ENCODE results near the gene TNFRSF13B. TPM values are rescaled to one million over a fixed set of nuclear protein-coding genes. Genes with fewer than 3 reads are reported as not detected.
"Not testable (repeated sequence)": the region's sequence is repeated elsewhere in the genome, so short reads cannot be mapped to it uniquely, and the experiment has no call there.

TNFRSF13B gene
- polyA plus RNA-seq, 1 donor from 2014 or later = 224 TPM

DNA sequence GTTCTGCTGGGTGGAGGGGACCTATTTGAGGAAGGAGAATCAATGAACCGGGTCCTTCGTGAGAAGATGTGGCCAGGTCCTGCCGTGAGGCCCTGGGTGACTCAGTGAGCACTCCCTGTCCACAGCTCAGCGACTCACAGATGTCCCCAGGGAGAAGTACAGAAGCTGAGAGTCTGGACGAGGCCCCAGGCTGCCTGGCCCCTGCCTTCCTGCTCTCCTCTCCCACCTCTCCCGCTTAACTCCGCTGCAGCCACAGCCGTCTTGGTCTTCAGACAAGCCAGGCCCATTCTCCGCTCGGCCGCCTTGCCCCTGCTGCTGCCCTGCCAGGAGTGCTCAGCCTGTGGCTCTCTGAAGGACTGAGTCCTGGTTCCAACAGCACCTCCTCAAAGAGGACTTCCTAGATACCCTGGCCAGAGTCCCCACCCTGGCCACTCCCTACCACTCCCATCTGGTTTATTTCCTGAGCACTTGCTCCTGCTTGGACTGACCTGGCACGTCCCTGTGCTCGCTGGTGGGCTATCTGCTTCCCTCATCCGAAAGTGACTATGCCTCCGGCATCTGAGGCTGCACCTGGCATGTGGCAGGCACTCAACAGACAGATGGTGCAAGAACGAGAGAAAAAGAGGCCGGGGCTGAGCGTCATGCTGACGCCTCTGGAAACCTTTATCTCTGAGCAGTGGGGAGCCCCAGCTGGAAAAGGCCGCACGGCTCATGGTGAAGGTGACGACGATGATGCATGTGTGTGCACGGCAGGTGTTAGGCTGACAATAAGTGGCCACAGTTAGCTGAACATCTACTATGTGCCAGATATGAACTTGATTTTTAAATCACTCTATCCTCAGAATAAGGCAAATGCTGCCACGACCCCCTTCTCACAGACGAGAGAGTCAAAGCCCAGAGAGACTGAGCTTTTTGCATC lies 9.2 kb upstream of the TNFRSF13B start:
- no peaks in the 10 kb centered on the region for H3K36me3 Mint-ChIP-seq
- peak overlapping the region; percentile 97 to 100 (median 99) for H3K27ac Mint-ChIP-seq

DNA sequence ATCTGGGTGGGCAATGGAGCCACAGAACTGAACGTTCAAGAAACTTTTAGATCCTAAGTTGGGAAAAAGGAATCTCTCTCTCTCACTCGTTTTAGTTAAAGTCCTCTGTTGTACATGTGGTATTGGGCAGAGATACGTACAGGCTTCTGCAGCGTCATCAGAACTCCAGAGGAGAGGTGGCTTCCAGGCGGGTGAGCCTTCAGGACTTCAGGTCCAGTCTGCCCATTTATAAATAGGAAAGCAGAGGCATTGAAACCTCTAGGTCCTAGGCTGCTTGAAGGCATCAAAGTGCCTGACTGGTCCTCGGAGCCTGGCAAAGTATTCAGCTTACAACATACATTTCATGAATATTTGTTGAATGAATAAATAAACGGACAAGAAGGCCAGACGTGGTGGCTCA lies 8.1 kb upstream of the TNFRSF13B start:
- H3K27ac Mint-ChIP-seq = peak overlapping the region; percentile 97 to 100 (median 99)
- H3K4me1 Mint-ChIP-seq = peaks cover 63 to 71% (median 68%) of the 10 kb centered on the region in 3 donors
- H3K4me3 Mint-ChIP-seq = peak overlapping the region; percentile 78 to 92 (median 82)
- no peaks in the 10 kb centered on the region for H3K9me3 Mint-ChIP-seq
- H3K27me3 Mint-ChIP-seq = no peaks in the 10 kb centered on the region
- no peaks in the 10 kb centered on the region for H3K36me3 Mint-ChIP-seq

More for the DNA sequence above, 9.2 kb upstream of the TNFRSF13B start:
- no peaks in the 10 kb centered on the region for H3K27me3 Mint-ChIP-seq
- H3K4me3 Mint-ChIP-seq = peak overlapping the region; percentile 78 to 92 (median 82)
- H3K4me1 Mint-ChIP-seq = peaks cover 53 to 65% (median 63%) of the 10 kb centered on the region in 3 donors
- H3K9me3 Mint-ChIP-seq = no peaks in the 10 kb centered on the region

DNA sequence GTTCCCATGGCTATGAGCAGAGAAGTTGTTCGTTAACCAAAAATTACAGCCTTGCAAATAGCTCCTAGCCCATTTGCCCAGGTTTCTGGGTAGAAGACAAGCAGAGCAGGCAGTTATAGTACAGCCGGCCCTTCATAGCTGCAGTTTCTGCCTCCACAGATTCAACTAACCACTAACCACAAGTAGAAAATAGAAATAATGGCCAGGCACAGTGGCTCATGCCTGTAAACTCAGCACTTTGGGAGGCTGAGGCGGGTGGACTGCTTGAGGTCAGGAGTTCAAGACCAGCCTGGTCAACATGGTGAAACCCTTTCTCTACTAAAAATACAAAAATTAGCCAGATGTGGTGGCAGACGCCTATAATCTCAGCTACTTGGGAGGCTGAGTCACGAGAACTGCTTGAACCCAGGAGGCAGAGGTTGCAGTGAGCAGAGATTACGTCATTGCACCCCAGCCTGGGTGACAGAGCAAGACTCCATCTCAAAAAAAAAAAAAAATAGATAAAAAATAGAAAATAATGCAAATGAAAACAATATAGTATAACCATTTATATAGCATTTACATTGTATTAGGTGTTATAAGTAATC lies 7.4 kb upstream of the TNFRSF13B start:
- not testable (repeated sequence) for H3K9me3 Mint-ChIP-seq, H3K27me3 Mint-ChIP-seq, H3K36me3 Mint-ChIP-seq
- Mint-ChIP-seq H3K27ac (peak overlapping the region; percentile 97 to 100 (median 99)), H3K4me3 (peak overlapping the region in 3 of 4 donors; percentile 40 to 74 (median 66)), H3K4me1 (peaks cover 65 to 76% (median 69%) of the 10 kb centered on the region in 3 donors)

DNA sequence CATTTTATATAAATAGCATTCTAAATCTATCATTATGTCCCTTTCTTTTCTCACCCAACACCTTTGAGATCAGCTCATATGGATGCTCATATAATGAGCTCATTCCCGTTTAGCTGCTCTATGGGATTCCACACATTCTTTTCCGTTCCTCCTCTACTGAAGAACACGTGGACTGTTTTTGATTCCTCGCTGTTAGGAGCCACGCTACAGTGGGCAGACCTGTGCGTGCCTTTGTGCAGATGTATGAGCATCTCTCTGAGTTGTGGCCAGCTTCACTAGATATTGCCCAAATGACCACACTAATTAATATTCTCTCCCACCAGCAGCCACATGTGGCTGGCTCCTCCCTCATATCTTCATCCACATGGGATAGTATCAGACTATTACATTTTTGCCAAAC lies 6.0 kb upstream of the TNFRSF13B start:
- peaks cover 64 to 79% (median 75%) of the 10 kb centered on the region in 3 donors for H3K4me1 Mint-ChIP-seq
- peak overlapping the region; percentile 84 to 98 (median 97) for H3K27ac Mint-ChIP-seq
- no peaks in the 10 kb centered on the region for H3K36me3 Mint-ChIP-seq
- peak overlapping the region in 3 of 4 donors; percentile 56 to 90 (median 67) for H3K4me3 Mint-ChIP-seq
- H3K27me3 Mint-ChIP-seq = no peaks in the 10 kb centered on the region
- no peaks in the 10 kb centered on the region for H3K9me3 Mint-ChIP-seq

DNA sequence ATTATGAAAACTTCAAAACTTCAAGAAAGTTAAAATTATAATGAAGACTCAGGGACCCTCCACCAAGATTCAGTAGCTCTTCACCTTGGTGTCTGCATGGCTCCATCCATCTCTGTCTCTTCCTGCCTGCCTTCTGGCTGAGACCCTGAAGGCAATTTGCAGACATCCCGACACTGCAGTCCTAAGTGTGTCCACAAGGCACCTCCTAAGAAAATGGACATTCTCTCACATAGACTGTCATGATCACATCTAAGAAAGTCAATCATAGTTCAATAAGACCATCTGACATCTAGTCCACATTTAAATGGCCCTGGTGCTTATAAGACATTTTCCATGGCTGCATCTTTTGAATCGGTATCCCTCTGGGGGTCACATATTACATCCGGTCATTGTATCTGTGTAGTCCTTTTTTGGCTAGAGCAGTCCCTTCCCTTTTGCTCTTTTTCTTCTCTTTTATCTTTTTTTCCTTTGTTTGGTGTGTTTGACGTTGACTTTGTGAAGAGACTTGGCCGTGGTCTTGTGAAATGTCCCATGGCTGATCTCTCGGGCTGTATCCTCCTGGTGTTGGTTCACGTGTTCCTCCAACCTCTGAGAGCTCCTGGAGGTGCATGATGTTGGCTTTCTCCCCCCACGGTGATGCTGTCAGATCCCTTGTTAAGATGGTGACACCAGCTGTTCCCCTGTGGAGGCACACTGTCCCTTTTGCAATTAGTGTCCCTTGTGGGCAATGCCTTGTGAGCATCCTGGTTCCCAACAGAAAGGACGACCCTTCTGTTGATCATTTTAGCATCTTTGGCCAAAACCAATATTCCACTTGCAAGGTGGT lies 5.0 kb upstream of the TNFRSF13B start:
- Mint-ChIP-seq H3K9me3 (no peaks in the 10 kb centered on the region), H3K4me3 (peak overlapping the region; percentile 65 to 92 (median 86)), H3K27me3 (peaks cover 2% of the 10 kb centered on the region), H3K27ac (peak overlapping the region; percentile 84 to 98 (median 97)), H3K4me1 (peaks cover 70 to 83% (median 80%) of the 10 kb centered on the region in 3 donors), H3K36me3 (peaks cover 1% of the 10 kb centered on the region)

DNA sequence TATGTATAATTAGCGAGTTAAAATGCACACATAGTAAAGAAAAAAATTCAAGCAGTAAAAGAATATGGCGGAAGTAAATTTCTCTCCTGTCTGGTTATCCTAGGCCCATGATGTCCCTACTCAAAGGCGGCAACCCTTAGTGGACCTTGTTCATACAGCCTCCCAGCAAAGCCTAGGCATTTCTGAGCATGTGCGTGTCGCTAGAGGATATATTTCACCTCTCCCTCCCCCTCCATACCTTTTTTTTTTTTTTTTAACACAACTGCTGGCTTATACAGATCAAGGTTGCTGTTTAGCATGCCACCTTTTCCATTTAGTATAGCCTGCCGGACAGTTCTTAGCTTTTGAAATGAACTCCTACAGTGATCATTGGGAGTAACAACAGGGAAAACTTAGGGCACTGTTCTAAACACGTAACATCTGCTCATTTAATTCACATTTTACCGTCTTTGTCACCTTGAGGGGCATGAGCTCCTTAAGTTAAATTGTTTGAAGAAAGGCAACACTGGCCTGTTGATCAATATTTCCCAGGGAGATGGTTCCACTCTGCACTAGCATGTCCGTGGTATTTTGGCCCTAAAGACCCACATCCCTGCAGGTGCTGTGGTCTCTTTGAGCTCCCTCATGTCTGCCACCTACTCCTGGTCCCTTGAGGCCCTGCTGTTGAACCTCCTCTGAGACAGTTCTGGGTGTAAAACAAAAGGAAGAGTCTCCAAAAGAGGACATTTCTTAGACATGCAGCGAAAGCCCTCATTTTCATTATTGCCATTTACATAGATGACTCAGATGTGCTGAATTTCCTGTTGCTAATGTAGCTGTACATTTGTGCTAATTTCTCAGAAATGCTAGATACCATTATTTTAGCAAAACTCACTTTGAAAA lies 4.1 kb upstream of the TNFRSF13B start:
- no peaks in the 10 kb centered on the region for H3K9me3 Mint-ChIP-seq
- H3K4me3 Mint-ChIP-seq = peak overlapping the region; percentile 2 to 92 (median 86)
- H3K36me3 Mint-ChIP-seq = peaks cover 2% of the 10 kb centered on the region
- H3K4me1 Mint-ChIP-seq = peaks cover 69 to 76% (median 73%) of the 10 kb centered on the region in 3 donors
- H3K27ac Mint-ChIP-seq = peak overlapping the region; percentile 84 to 98 (median 97)
- peaks cover 2% of the 10 kb centered on the region for H3K27me3 Mint-ChIP-seq

DNA sequence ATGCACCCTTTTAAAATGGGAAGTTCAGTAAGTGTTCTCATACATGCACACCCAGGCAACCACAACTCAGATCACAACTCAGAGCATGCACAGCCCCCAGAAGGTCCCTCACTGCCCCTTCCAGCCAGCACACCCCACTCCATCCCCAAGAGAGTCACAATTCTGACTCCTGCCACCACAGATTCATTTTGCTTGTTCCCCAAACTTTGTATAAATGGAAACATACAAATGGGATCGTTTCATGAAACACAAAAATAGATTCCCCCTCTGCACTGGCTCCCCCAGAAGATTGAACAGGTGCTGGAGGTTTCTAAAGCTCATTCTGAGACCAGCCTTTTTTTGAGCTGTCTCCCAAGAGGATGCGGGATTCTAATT lies 3.3 kb upstream of the TNFRSF13B start:
- H3K27ac Mint-ChIP-seq = peak overlapping the region; percentile 84 to 98 (median 97)

DNA sequence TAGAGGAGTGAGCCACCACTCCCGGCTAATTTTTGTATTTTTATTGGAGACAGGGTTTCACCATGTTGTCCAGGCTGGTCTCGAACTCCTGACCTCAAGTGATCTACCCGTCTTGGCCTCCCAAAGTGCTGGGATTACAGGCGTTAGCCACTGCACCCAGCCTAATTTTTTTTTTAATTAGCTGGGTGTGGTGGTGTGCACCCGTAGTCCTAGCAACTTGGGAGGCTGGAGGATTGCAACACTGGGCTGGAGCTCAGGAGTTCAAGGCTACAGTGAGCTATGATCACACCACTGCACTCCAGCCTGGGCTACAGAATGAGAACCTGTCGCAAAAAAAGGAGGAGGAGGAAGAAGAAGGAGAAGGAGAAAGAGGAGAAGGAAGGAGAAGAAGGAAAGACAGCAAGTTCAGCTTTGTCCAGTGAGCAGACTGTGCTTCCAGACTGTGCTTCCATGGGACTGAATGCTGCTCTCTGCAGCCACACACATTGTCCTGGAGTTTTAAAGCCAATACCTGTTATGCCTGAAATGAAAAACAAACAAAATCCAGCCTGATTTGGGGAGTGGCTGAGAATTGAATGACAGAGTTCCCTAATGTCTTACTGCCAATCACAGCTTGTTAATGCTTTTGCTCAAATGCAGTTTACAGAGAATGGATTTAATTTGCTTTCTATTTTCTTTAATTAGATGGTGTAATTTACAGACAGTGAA lies 2.8 kb upstream of the TNFRSF13B start:
- H3K27ac Mint-ChIP-seq = peak overlapping the region; percentile 84 to 98 (median 97)
- peaks cover 2% of the 10 kb centered on the region for H3K27me3 Mint-ChIP-seq
- H3K9me3 Mint-ChIP-seq = no peaks in the 10 kb centered on the region
- H3K36me3 Mint-ChIP-seq = peaks cover 2% of the 10 kb centered on the region
- peaks cover 59 to 67% (median 63%) of the 10 kb centered on the region in 3 donors for H3K4me1 Mint-ChIP-seq
- peak overlapping the region in 3 of 4 donors; percentile 82 to 92 (median 90) for H3K4me3 Mint-ChIP-seq

More for the DNA sequence above, 3.3 kb upstream of the TNFRSF13B start:
- peaks cover 64 to 72% (median 69%) of the 10 kb centered on the region in 3 donors for H3K4me1 Mint-ChIP-seq
- peak overlapping the region; percentile 6 to 92 (median 86) for H3K4me3 Mint-ChIP-seq
- H3K9me3 Mint-ChIP-seq = no peaks in the 10 kb centered on the region
- H3K27me3 Mint-ChIP-seq = peaks cover 2% of the 10 kb centered on the region
- peaks cover 2% of the 10 kb centered on the region for H3K36me3 Mint-ChIP-seq

DNA sequence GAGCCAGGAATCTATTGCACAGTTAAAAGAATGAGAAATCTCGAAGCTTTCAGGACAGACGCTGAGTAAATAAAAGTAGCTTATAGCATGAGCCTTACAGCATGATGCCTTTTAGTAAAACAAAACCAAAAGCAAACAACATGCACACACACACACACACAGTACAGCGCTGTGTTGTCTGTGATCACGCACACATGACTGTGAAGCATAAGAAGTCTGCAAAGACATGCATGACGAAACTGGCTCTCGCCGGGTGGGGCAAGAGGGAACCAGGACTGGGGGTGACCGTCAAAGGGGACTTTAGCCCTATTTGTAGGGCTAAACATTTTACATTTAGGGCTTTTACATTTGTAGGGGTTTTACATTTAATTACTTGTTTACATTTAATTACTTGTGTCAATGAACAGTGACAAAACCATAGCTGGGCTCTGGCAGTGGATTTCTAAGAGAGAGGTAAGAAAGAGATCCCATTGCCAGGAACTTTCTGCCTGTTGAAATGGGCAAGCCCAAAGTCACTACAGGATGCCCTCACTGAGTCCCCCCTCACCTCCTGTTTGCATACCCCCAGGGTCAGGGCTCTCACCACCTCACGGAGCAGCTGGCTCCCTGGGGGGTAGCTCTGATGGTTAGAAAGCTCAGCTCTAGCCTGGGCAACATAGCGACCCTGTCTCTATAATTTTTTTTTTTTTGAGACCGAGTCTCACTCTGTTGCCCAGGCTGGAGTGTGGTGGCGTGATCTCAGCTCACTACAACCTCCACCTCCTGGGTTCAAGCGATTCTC lies 2.0 kb upstream of the TNFRSF13B start:
- Mint-ChIP-seq H3K27ac (peak overlapping the region; percentile 84 to 98 (median 97)), H3K4me1 (peaks cover 60 to 67% (median 61%) of the 10 kb centered on the region in 3 donors), H3K36me3 (peaks cover 2% of the 10 kb centered on the region), H3K4me3 (peak overlapping the region; percentile 85 to 98 (median 92)), H3K9me3 (no peaks in the 10 kb centered on the region), H3K27me3 (peaks cover 2% of the 10 kb centered on the region)

DNA sequence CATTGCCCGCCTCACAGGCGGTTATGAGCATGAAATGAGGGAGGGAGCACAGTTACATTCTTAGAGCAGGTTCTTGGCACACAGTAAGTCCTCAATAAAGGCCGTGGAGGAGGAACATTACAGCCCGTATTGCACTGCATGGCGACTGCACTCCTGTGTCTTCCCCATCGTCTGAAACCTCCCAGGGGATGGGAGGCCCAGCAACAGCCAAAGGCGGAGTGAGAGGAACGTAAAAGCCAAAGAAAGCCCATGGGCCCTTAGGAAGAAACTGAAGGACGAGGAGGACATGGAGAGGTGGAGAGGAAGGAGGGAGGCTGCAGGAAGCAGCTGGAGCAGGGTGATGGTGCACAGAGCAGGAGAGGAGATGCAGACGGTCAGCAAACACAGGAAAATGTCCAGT lies 1.1 kb upstream of the TNFRSF13B start:
- Mint-ChIP-seq H3K4me1 (peaks cover 60 to 68% (median 64%) of the 10 kb centered on the region in 3 donors), H3K27ac (peak overlapping the region; percentile 84 to 98 (median 97)), H3K4me3 (peak overlapping the region; percentile 85 to 98 (median 92))
- H3K9me3 Mint-ChIP-seq, H3K27me3 Mint-ChIP-seq, H3K36me3 Mint-ChIP-seq: not testable (repeated sequence)

DNA sequence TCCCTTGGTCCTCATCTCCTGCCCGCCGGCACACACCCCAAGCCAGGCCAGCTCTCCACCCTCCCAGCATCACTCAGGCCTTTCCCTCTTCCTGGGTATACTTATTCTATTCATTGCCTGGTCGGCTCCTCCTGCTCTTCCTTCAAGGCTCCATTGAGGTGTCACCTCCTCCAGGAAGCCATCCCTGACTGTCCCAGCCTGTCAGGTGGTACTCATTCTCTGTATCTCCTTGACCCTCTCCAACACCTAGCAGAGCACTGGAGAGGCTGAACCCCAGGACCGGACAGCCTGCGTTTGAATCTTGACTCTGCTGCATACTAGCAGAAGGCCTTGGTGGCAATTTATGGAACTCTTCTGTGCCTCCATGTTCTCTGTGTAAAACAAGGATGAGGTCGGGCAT lies 428 bp upstream of the TNFRSF13B start:
- H3K27me3 Mint-ChIP-seq = peaks cover 2% of the 10 kb centered on the region
- peak overlapping the region; percentile 87 to 99 (median 98) for H3K4me3 Mint-ChIP-seq
- peak overlapping the region; percentile 84 to 98 (median 97) for H3K27ac Mint-ChIP-seq
- H3K9me3 Mint-ChIP-seq = no peaks in the 10 kb centered on the region
- peaks cover 2% of the 10 kb centered on the region for H3K36me3 Mint-ChIP-seq
- peaks cover 55 to 62% (median 60%) of the 10 kb centered on the region in 3 donors for H3K4me1 Mint-ChIP-seq

DNA sequence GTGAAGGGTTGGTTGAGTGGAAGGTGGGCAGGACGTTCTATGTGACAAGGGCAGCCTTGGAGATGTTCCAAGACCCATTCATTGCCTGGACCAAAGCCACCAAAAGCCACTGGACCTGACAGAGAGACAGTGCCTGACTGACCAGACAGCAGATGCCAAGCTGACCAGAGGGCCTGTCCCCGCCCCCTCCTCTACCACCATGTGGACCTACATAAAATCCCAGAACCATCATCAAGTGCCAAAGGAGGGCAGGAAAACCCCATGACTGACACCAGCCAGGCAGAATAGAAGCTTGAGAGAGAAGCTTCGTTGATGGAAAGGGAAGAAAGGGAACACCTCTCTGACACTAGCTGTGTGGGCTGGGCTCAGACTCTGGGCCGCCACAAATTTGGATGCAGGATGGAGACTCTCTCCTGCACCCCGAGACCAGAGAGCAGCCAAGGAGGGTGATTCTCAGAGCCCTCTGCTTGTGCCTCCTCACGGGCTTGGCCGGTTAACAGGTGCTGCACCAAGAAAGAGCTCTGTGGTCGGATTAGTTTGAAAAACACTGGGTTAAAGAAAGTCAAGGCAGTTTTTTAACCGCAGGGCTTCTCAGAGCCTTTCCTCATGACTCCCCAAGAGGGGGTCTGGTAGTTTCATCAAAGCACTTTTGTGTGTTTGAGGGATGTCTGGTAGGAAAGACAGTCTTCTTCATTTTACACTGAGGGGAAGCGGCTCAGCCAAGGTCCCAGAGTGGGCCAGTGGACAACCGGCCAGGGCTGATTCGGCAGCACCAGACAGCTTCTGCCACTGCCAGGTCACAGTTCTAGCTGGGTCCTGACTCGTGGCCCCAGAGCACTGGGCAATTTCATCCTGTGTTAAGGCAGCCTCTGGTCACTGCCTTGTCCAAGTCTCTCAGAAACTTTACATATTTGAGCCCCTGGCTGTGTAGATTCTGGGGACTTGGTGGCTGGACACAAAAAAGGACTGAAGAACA lies 1.7 kb downstream of the TNFRSF13B start:
- H3K27ac Mint-ChIP-seq = peak overlapping the region; percentile 14 to 97 (median 84)
- peaks cover 2% of the 10 kb centered on the region for H3K27me3 Mint-ChIP-seq
- H3K9me3 Mint-ChIP-seq = no peaks in the 10 kb centered on the region
- H3K4me3 Mint-ChIP-seq = peak overlapping the region; percentile 87 to 99 (median 98)
- H3K36me3 Mint-ChIP-seq = peaks cover 6% of the 10 kb centered on the region
- H3K4me1 Mint-ChIP-seq = peaks cover 49 to 55% (median 55%) of the 10 kb centered on the region in 3 donors

All from IgD-negative memory B cell (primary cell).